ENCODE results near the gene UBE2K.

DNA sequence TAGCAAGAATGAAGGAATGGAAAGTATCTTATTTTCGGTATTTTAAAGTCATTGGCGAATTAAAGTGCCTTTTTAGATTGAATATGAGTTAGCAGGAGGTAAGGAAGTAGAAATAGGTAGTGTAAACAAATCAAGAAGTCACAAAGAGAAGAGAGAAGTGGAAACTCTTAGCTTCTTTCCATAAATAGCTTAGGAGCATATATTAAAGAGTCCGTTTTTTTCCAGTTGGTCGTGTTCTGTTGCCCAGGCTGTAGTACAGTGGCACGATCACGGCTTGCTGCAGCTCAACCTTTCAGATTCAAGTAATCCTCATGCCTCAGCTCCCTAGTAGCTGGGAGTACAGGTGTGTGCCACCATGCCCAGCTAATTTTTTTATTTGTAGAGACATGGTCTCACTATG is 56.4 kb downstream of the UBE2K start:
- TF ChIP-seq, protein P1, sequence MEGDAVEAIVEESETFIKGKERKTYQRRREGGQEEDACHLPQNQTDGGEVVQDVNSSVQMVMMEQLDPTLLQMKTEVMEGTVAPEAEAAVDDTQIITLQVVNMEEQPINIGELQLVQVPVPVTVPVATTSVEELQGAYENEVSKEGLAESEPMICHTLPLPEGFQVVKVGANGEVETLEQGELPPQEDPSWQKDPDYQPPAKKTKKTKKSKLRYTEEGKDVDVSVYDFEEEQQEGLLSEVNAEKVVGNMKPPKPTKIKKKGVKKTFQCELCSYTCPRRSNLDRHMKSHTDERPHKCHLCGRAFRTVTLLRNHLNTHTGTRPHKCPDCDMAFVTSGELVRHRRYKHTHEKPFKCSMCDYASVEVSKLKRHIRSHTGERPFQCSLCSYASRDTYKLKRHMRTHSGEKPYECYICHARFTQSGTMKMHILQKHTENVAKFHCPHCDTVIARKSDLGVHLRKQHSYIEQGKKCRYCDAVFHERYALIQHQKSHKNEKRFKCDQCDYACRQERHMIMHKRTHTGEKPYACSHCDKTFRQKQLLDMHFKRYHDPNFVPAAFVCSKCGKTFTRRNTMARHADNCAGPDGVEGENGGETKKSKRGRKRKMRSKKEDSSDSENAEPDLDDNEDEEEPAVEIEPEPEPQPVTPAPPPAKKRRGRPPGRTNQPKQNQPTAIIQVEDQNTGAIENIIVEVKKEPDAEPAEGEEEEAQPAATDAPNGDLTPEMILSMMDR (IDR thresholded peaks at IDR 0.05), result no peak
- TF ChIP-seq POLR2A (IDR thresholded peaks at IDR 0.05) (no peak), EP300 (IDR thresholded peaks at IDR 0.05) (no peak)
